SK-N-MC (cell line): Measurements from ENCODE around the gene MPP1.

Experiments
- DNase-seq: peaks from one replicate; pipeline ENCODE4 v3.0.0-alpha.2; 2011; ENCODE audit warnings: low read depth, low spot score
- H3K27ac ChIP-seq: fragments of 200-600 bp; sonication (generic); 2 replicates; pipeline ENCODE4 v1.5.1; 2016; ENCODE audit warnings: mixed run types
- H3K36me3 ChIP-seq: fragments of 200-600 bp; sonication (generic); 2 replicates; pipeline ENCODE4 v1.6.1; 2017; ENCODE audit warnings: antibody characterized with exemption, low read length, mixed read lengths; ENCODE audit not compliant: insufficient read depth
- H3K4me3 ChIP-seq: fragments of 200-600 bp; sonication (generic); 2 replicates; pipeline ENCODE4 v1.5.1; 2016
- H3K9ac ChIP-seq: fragments of 200-600 bp; sonication (generic); 2 replicates; pipeline ENCODE4 v1.8.0; 2017; ENCODE audit warnings: mixed run types, mixed read lengths; ENCODE audit not compliant: insufficient read length
- H3K9me3 ChIP-seq: fragments of 200-600 bp; sonication (generic); 2 replicates; pipeline ENCODE4 v1.6.1; 2017; ENCODE audit warnings: low read depth, mild to moderate bottlenecking, antibody characterized with exemption, low read length, moderate library complexity, mixed read lengths
- EZH2 ChIP-seq: fragments of 200-600 bp; sonication (generic); IDR thresholded peaks from one replicate; pipeline ENCODE4 v1.6.1; 2017; ENCODE audit warnings: antibody characterized with exemption
- FOXP2 ChIP-seq: optimal IDR thresholded peaks from 2 replicates; pipeline ENCODE3; 2011; ENCODE audit warnings: mild to moderate bottlenecking, moderate library complexity; ENCODE audit not compliant: insufficient read depth; ENCODE audit errors: extremely low read length, control extremely low read depth
- POLR2AphosphoS5 ChIP-seq: IDR thresholded peaks from 2 replicates; pipeline ENCODE4 v1.6.1; 2012; ENCODE audit warnings: mild to moderate bottlenecking, low read depth, low read length, borderline replicate concordance

MPP1 gene

GRCh38 chrX:154784149-154784995 lies 20.9 kb downstream of the MPP1 start:
- Histone ChIP-seq H3K4me3 (no peak overlapping the region), H3K36me3 (no peaks in the 10 kb centered on the region), H3K9me3 (no peaks in the 10 kb centered on the region), H3K9ac (no peak overlapping the region), H3K27ac (no peak overlapping the region)
- no peak for DNase-seq
- no peak for TF ChIP-seq EZH2
- no peak for TF ChIP-seq POLR2AphosphoS5
- no peak for TF ChIP-seq FOXP2

- H3K36me3 ChIP-seq = peaks cover 22% of the 10 kb centered on the region
- H3K4me3 ChIP-seq = no peak overlapping the region
- no peaks in the 10 kb centered on the region for H3K9me3 ChIP-seq
- DNase-seq = no peak
- no peak overlapping the region for H3K9ac ChIP-seq
- TF ChIP-seq EZH2 (no peak), POLR2AphosphoS5 (no peak), FOXP2 (no peak)
- H3K27ac ChIP-seq = no peak overlapping the region
Measured at GRCh38 chrX:154780968-154781367, 24.3 kb downstream of the MPP1 start.

GRCh38 chrX:154779261-154779660 lies 26.0 kb downstream of the MPP1 start:
- TF ChIP-seq EZH2 = no peak
- TF ChIP-seq POLR2AphosphoS5 = no peak; the same call in 1 of the 2 replicates
- TF ChIP-seq FOXP2 = no peak
- Histone ChIP-seq H3K4me3 (no peak overlapping the region), H3K27ac (no peak overlapping the region), H3K9ac (no peak overlapping the region), H3K36me3 (peaks cover 39% of the 10 kb centered on the region), H3K9me3 (no peaks in the 10 kb centered on the region)
- no peak for DNase-seq

- no peak for DNase-seq
- Histone ChIP-seq H3K27ac (no peak overlapping the region), H3K9me3 (no peaks in the 10 kb centered on the region), H3K9ac (no peak overlapping the region), H3K36me3 (peaks cover 57% of the 10 kb centered on the region), H3K4me3 (no peak overlapping the region)
- TF ChIP-seq FOXP2 = no peak
- TF ChIP-seq POLR2AphosphoS5 = no peak
- no peak for TF ChIP-seq EZH2
Measured at GRCh38 chrX:154776753-154777152, 28.5 kb downstream of the MPP1 start.

GRCh38 chrX:154775419-154776349 lies 29.6 kb downstream of the MPP1 start:
- no peak for DNase-seq
- Histone ChIP-seq H3K4me3 (no peak overlapping the region), H3K9me3 (no peaks in the 10 kb centered on the region), H3K9ac (no peak overlapping the region), H3K27ac (no peak overlapping the region), H3K36me3 (peaks cover 68% of the 10 kb centered on the region)
- TF ChIP-seq EZH2 (no peak), POLR2AphosphoS5 (no peak), FOXP2 (no peak)

GRCh38 chrX:154774622-154775021 lies 30.7 kb downstream of the MPP1 start:
- Histone ChIP-seq H3K9me3 (no peaks in the 10 kb centered on the region), H3K27ac (no peak overlapping the region), H3K36me3 (peaks cover 77% of the 10 kb centered on the region), H3K4me3 (no peak overlapping the region), H3K9ac (no peak overlapping the region)
- TF ChIP-seq EZH2 (no peak), FOXP2 (no peak), POLR2AphosphoS5 (no peak)
- no peak for DNase-seq

GRCh38 chrX:154762537-154763296 lies 42.6 kb downstream of the MPP1 start, which contains the start of gene DKC1:
Gene DKC1, plus strand, starts transcription at chrX:154762864. Its CDS starts 102 bp downstream, at chrX:154762966.
- Histone ChIP-seq H3K9me3 (no peaks in the 10 kb centered on the region), H3K4me3 (peak within 1 kb of the TSS; percentile 91), H3K27ac (peak within 1 kb of the TSS; percentile 75; the same call in 1 of the 2 replicates), H3K36me3 (peaks cover 33% of the 10 kb centered on the region), H3K9ac (peak within 1 kb of the TSS; percentile 91)
- peak; percentile 40 for DNase-seq
- TF ChIP-seq POLR2AphosphoS5 (peak; percentile 79), FOXP2 (no peak)

- Histone ChIP-seq H3K27ac (peak overlapping the region; percentile 75; the same call in 1 of the 2 replicates), H3K4me3 (peak overlapping the region; percentile 91), H3K9ac (peak overlapping the region; percentile 81), H3K36me3 (peaks cover 26% of the 10 kb centered on the region), H3K9me3 (no peaks in the 10 kb centered on the region)
- no peak for DNase-seq
- TF ChIP-seq EZH2 = no peak
- TF ChIP-seq POLR2AphosphoS5 = no peak
- no peak for TF ChIP-seq FOXP2
Measured at GRCh38 chrX:154761977-154762536, 43.2 kb downstream of the MPP1 start.
